Measurements from ENCODE around the gene EMILIN2. TPM values are rescaled to one million over a fixed set of nuclear protein-coding genes. Genes with fewer than 3 reads are reported as not detected.

The EMILIN2 gene
- total and polyA plus RNA-seq, 2 of the 13 experiments (the other 11 are each of a cell fraction or from before 2014, with no cell fraction given): 7.6 to 8.2 TPM

- no peaks in the 10 kb centered on the region for H3K36me3 ChIP-seq (replicated peaks in 1 of 2; ENCODE audit: control insufficient read depth in 1 of 2, insufficient read depth in 2 of 2, low read length in 2 of 2)
- H3K27ac ChIP-seq (ENCODE audit: extremely low read length, insufficient read depth, low read length): no peak overlapping the region
- no peak overlapping the region for H3K4me2 ChIP-seq (ENCODE audit: low read depth, low read length)
- H3K9ac ChIP-seq (ENCODE audit: insufficient read depth, low read depth, low read length): no peak overlapping the region
- in situ Hi-C loops (cut with HindIII; ENCODE audit: extremely low pct_ligation_motif_present, low pct_unique_long_range_greater_than_20kb): no loop called here
- H2AFZ ChIP-seq (ENCODE audit: low read length): no peak overlapping the region
- no peak overlapping the region for H3K4me3 ChIP-seq (replicated peaks in 1 of 3; ENCODE audit: insufficient read depth in 1 of 3, low read depth in 2 of 3, low read length in 3 of 3)
- H4K20me1 ChIP-seq (ENCODE audit: insufficient read depth, low read length): no peaks in the 10 kb centered on the region
- FAIRE-seq (no peak), ATAC-seq (no peak), DNase-seq (ENCODE audit: low spot score) (no peak)
- H3K4me1 ChIP-seq (ENCODE audit: insufficient read depth, low read length): peaks cover 15% of the 10 kb centered on the region
- BruUV-seq (replicated peaks): no TSS peak
- CTCF ChIA-PET (ENCODE audit: low intra/inter-chr PET ratio, low total read pairs): no interaction called here
- TF ChIP-seq CREB3 (CRISPR knock-in tag; IDR thresholded peaks at IDR 0.05) (no peak), ZNF616 (CRISPR knock-in tag; IDR thresholded peaks at IDR 0.05; ENCODE audit: low read depth) (no peak), NR2F2 (IDR thresholded peaks at IDR 0.05; ENCODE audit: borderline replicate concordance, low read depth) (no peak), PAX8 (CRISPR knock-in tag; IDR thresholded peaks at IDR 0.05; ENCODE audit: borderline replicate concordance) (no peak), CSRNP2 (CRISPR knock-in tag; conservative IDR thresholded peaks at IDR 0.05; ENCODE audit: low read depth) (no peak), FUBP1 (CRISPR knock-in tag; IDR thresholded peaks at IDR 0.05; ENCODE audit: borderline replicate concordance) (no peak), DPF2 (CRISPR knock-in tag; IDR thresholded peaks at IDR 0.05; ENCODE audit: borderline replicate concordance, low read depth) (no peak), ZBTB20 (CRISPR knock-in tag; IDR thresholded peaks at IDR 0.05; ENCODE audit: borderline replicate concordance, low read depth) (no peak), DRAP1 (CRISPR knock-in tag; IDR thresholded peaks at IDR 0.05) (no peak), ZFY (CRISPR knock-in tag; IDR thresholded peaks at IDR 0.05) (no peak)
- WGBS (ENCODE audit: low lambda C conversion rate): 27% methylated on average over 6 of the region's 6 CpGs
- H3K79me2 ChIP-seq (ENCODE audit: insufficient read depth, low read length): no peaks in the 10 kb centered on the region
- H3K9me3 ChIP-seq (ENCODE audit: low read length): no peaks in the 10 kb centered on the region
- intact Hi-C loops (cut with micrococcal nuclease; ENCODE audit: unreplicated experiment): no loop called here
- H3K27me3 ChIP-seq (ENCODE audit: control insufficient read depth in 1 of 2, insufficient read depth in 2 of 2, low read length in 2 of 2): peaks cover 2 to 42% of the 10 kb centered on the region in 2 experiments; a peak in 4 of 5 replicates
- POLR2A ChIA-PET: no interaction called here
Measured at GRCh38 chr18:2843146-2843545, 3.7 kb upstream of the EMILIN2 start.

Data from HepG2 (cell line).